DOHH2 (cell line): Measurements from ENCODE around the gene SEL1L.

Experiments used
- H3F3A ChIP-seq: fragments of 200-600 bp; sonication (generic), shearing (Covaris generic); 2 replicates; pipeline ENCODE4 v1.6.0; 2016; ENCODE audit warnings: antibody characterized with exemption, mild to moderate bottlenecking; ENCODE audit not compliant: control insufficient read depth, insufficient read depth
- H3K27ac ChIP-seq: fragments of 200-600 bp; sonication (generic); 2 replicates; pipeline ENCODE4 v1.5.1; 2014; ENCODE audit warnings: low read depth, mild to moderate bottlenecking, low read length, moderate library complexity
- H3K27me3 ChIP-seq: fragments of 200-600 bp; sonication (generic); 2 replicates; pipeline ENCODE4 v1.6.1; 2014; ENCODE audit warnings: mild to moderate bottlenecking, low read length, mixed read lengths; ENCODE audit not compliant: control insufficient read depth
- H3K36me3 ChIP-seq: fragments of 200-600 bp; sonication (generic); 2 replicates; pipeline ENCODE4 v1.6.1; 2014; ENCODE audit warnings: mild to moderate bottlenecking, low read length, moderate library complexity, mixed read lengths; ENCODE audit not compliant: control insufficient read depth
- H3K4me1 ChIP-seq: fragments of 200-600 bp; sonication (generic); 2 replicates; pipeline ENCODE4 v1.6.1; 2014; ENCODE audit warnings: mild to moderate bottlenecking, low read length, mixed read lengths; ENCODE audit not compliant: control insufficient read depth
- H3K4me2 ChIP-seq: fragments of 200-600 bp; sonication (generic); 2 replicates; pipeline ENCODE4 v1.6.0; 2014; ENCODE audit warnings: mild to moderate bottlenecking, low read length, moderate library complexity
- H3K4me3 ChIP-seq: fragments of 200-600 bp; sonication (generic); 2 replicates; pipeline ENCODE4 v1.5.1; 2014; ENCODE audit warnings: mild to moderate bottlenecking, low read length, mixed read lengths
- H3K79me2 ChIP-seq: fragments of 200-600 bp; sonication (generic); 2 replicates; pipeline ENCODE4 v1.6.1; 2014; ENCODE audit warnings: mild to moderate bottlenecking, low read length, mixed read lengths; ENCODE audit not compliant: control insufficient read depth
- H3K9me2 ChIP-seq: fragments of 200-600 bp; sonication (generic); replicated peaks from 2 replicates; pipeline ENCODE4 v1.6.1; 2014; ENCODE audit warnings: mild to moderate bottlenecking, low read length, mixed read lengths; ENCODE audit not compliant: control insufficient read depth
- H3K9me3 ChIP-seq: fragments of 200-600 bp; sonication (generic); 2 replicates; pipeline ENCODE4 v1.6.1; 2014; ENCODE audit warnings: antibody characterized with exemption, low read length, mixed read lengths; ENCODE audit not compliant: control insufficient read depth, insufficient read depth
- H4K20me1 ChIP-seq: fragments of 200-600 bp; sonication (generic); 2 replicates; pipeline ENCODE4 v1.6.0; 2014; ENCODE audit warnings: low read depth, mild to moderate bottlenecking, antibody characterized with exemption, low read length, moderate library complexity; ENCODE audit not compliant: control insufficient read depth, insufficient read depth
- CTCF ChIP-seq: fragments of 200-600 bp; sonication (generic); IDR thresholded peaks from one replicate; pipeline ENCODE4 v1.5.1; 2014; ENCODE audit warnings: antibody characterized with exemption, mild to moderate bottlenecking, low read depth, low read length; ENCODE audit not compliant: poor library complexity, severe bottlenecking
- EZH2phosphoT487 ChIP-seq: fragments of 200-600 bp; sonication (generic); IDR thresholded peaks from 2 replicates; pipeline ENCODE4 v1.6.1; 2017; ENCODE audit warnings: borderline replicate concordance, mild to moderate bottlenecking, antibody characterized with exemption, low read length, moderate library complexity, mixed read lengths

SEL1L gene

GRCh38 chr14:81506487-81506886 is 27.2 kb downstream of the SEL1L start:
- Histone ChIP-seq H3K27me3 (no peaks in the 10 kb centered on the region), H3K36me3 (peaks cover 61% of the 10 kb centered on the region), H3K27ac (no peak overlapping the region), H3K9me3 (no peaks in the 10 kb centered on the region), H4K20me1 (no peaks in the 10 kb centered on the region), H3K4me1 (no peaks in the 10 kb centered on the region), H3K9me2 (no peaks in the 10 kb centered on the region), H3K4me3 (no peak overlapping the region), H3K79me2 (peaks cover 2% of the 10 kb centered on the region; the same call in 1 of the 2 replicates), H3K4me2 (no peak overlapping the region), H3F3A (no peaks in the 10 kb centered on the region)
- TF ChIP-seq EZH2phosphoT487, result no peak
- TF ChIP-seq CTCF, result no peak

- no peaks in the 10 kb centered on the region for H3K9me2 ChIP-seq
These were observed 28.8 kb downstream of the SEL1L start for GRCh38 chr14:81504864-81505263.

GRCh38 chr14:81485781-81486180 is 47.9 kb downstream of the SEL1L start:
- H3K27me3 ChIP-seq, result no peaks in the 10 kb centered on the region
- H3F3A ChIP-seq, result no peaks in the 10 kb centered on the region
- H3K36me3 ChIP-seq, result peaks cover 82% of the 10 kb centered on the region
- no peak overlapping the region for H3K4me3 ChIP-seq
- no peaks in the 10 kb centered on the region for H3K9me2 ChIP-seq
- no peak overlapping the region for H3K27ac ChIP-seq
- no peak overlapping the region for H3K4me2 ChIP-seq
- H3K79me2 ChIP-seq, result no peaks in the 10 kb centered on the region
- H3K9me3 ChIP-seq, result no peaks in the 10 kb centered on the region
- TF ChIP-seq EZH2phosphoT487 (no peak), CTCF (no peak)
- no peaks in the 10 kb centered on the region for H4K20me1 ChIP-seq
- H3K4me1 ChIP-seq, result no peaks in the 10 kb centered on the region

More at GRCh38 chr14:81504864-81505263, 28.8 kb downstream of the SEL1L start:
- Histone ChIP-seq H3K27ac (no peak overlapping the region), H3K4me3 (no peak overlapping the region), H3K79me2 (no peaks in the 10 kb centered on the region), H3K4me2 (no peak overlapping the region), H3K36me3 (peaks cover 68% of the 10 kb centered on the region), H3K27me3 (no peaks in the 10 kb centered on the region), H4K20me1 (no peaks in the 10 kb centered on the region), H3F3A (no peaks in the 10 kb centered on the region), H3K4me1 (no peaks in the 10 kb centered on the region), H3K9me3 (no peaks in the 10 kb centered on the region)
- TF ChIP-seq CTCF (no peak), EZH2phosphoT487 (no peak)

- Histone ChIP-seq H3K27me3 (no peaks in the 10 kb centered on the region), H3K36me3 (peaks cover 81% of the 10 kb centered on the region), H3K9me3 (no peaks in the 10 kb centered on the region), H3K79me2 (no peaks in the 10 kb centered on the region), H4K20me1 (no peaks in the 10 kb centered on the region), H3F3A (no peaks in the 10 kb centered on the region), H3K4me3 (no peak overlapping the region), H3K27ac (no peak overlapping the region), H3K9me2 (no peaks in the 10 kb centered on the region), H3K4me1 (no peaks in the 10 kb centered on the region), H3K4me2 (no peak overlapping the region)
- TF ChIP-seq CTCF, result no peak
- TF ChIP-seq EZH2phosphoT487, result no peak
These were observed 48.3 kb downstream of the SEL1L start for GRCh38 chr14:81485372-81485771.
